ENCODE data around the gene GET3. TPM values are rescaled to one million over a fixed set of nuclear protein-coding genes. Genes with fewer than 3 reads are reported as not detected.

The GET3 gene
- 10 to 100 TPM; 30.7 to 50.0 TPM for total RNA-seq

DNA sequence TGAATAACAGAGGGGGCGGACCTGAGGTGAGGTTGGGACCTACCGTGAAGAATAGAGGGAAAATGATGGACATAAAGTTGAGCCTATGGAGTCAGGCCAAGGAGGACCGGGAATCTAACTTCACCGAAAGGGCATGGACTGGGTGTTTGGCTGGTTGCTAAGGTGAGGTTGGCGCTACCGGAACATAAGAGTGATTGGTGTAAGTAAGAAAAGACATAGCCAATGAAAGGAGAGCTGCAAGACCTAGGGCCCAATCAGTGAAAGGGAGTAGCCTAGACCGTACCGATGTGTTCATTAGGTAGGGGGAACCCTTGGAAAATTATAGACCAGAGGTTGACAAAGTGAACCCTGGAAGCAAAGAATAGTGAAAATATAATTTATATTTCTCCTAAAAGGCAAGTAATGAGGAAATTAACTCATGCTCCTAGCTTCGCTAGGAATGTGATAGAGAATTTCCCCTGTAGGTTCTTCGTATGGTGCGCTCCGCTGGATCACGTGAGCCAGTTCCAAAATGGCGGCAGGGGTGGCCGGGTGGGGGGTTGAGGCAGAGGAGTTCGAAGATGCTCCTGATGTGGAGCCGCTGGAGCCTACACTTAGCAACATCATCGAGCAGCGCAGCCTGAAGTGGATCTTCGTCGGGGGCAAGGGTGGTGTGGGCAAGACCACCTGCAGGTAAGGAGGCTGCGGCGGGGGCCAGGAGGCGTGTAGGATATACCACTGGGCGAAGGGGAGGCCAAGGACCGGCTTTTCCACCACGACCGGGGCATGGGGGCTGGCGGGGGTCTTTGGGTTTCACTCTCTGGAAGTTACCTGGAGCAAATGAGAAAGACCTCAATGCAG, at the start of gene GET3:
Gene GET3 (plus strand): TSS at position 503 of the 840 bp plus-strand sequence. CDS start 9 bp downstream, at position 512.
- Histone ChIP-seq H3K4me1 (ENCODE audit: control insufficient read depth in 1 of 2, low read depth in 2 of 2) (peaks cover 29 to 33% of the 10 kb centered on the region in 2 donors), H3K27me3 (replicated peaks; ENCODE audit: insufficient read depth) (no peaks in the 10 kb centered on the region), H3K4me3 (peak within 1 kb of the TSS; percentile 84), H3K27ac (peak within 1 kb of the TSS; percentile 81 to 97), H3K9me3 (no peaks in the 10 kb centered on the region), H3K36me3 (peaks cover 8% of the 10 kb centered on the region)
- DNase-seq (ENCODE audit: low spot score): peak; percentile 95
- peak; percentile 98 for ATAC-seq (ENCODE audit: insufficient number of reproducible peaks, low FRiP score, low read depth)
- TF ChIP-seq, protein P1, sequence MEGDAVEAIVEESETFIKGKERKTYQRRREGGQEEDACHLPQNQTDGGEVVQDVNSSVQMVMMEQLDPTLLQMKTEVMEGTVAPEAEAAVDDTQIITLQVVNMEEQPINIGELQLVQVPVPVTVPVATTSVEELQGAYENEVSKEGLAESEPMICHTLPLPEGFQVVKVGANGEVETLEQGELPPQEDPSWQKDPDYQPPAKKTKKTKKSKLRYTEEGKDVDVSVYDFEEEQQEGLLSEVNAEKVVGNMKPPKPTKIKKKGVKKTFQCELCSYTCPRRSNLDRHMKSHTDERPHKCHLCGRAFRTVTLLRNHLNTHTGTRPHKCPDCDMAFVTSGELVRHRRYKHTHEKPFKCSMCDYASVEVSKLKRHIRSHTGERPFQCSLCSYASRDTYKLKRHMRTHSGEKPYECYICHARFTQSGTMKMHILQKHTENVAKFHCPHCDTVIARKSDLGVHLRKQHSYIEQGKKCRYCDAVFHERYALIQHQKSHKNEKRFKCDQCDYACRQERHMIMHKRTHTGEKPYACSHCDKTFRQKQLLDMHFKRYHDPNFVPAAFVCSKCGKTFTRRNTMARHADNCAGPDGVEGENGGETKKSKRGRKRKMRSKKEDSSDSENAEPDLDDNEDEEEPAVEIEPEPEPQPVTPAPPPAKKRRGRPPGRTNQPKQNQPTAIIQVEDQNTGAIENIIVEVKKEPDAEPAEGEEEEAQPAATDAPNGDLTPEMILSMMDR (IDR thresholded peaks at IDR 0.05): peak; percentile 23

DNA sequence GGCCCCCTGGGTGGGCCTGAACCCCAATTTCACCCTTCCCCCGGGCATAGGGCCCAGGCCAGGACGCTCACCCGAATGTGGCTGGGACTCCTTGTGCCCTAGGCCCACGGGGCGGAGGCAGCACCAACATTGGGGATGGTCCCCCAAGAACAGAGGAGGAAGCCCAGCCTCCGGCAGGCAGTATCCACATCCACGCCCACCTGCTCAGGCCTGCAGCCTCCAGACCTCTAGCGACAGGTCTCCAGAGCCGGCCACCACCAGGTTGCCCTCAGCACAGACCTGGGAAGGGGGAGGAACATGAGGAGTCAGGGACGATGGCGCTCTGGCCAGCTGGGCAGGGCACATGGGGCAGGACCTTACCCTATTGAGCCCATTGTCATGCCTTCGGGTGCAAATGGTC, 48.3 kb upstream of the GET3 start:
- TF ChIP-seq, protein P1 (IDR thresholded peaks at IDR 0.05): no peak
- DNase-seq (ENCODE audit: low spot score) (no peak), ATAC-seq (ENCODE audit: insufficient number of reproducible peaks, low FRiP score, low read depth) (no peak)
- H3K4me1 ChIP-seq (ENCODE audit: control insufficient read depth in 1 of 2, low read depth in 2 of 2): no peaks in the 10 kb centered on the region
- H3K27ac ChIP-seq: no peak overlapping the region
- no peaks in the 10 kb centered on the region for H3K9me3 ChIP-seq
- H3K36me3 ChIP-seq: no peaks in the 10 kb centered on the region
- H3K27me3 ChIP-seq (replicated peaks; ENCODE audit: insufficient read depth): no peaks in the 10 kb centered on the region
- H3K4me3 ChIP-seq: no peak overlapping the region

DNA sequence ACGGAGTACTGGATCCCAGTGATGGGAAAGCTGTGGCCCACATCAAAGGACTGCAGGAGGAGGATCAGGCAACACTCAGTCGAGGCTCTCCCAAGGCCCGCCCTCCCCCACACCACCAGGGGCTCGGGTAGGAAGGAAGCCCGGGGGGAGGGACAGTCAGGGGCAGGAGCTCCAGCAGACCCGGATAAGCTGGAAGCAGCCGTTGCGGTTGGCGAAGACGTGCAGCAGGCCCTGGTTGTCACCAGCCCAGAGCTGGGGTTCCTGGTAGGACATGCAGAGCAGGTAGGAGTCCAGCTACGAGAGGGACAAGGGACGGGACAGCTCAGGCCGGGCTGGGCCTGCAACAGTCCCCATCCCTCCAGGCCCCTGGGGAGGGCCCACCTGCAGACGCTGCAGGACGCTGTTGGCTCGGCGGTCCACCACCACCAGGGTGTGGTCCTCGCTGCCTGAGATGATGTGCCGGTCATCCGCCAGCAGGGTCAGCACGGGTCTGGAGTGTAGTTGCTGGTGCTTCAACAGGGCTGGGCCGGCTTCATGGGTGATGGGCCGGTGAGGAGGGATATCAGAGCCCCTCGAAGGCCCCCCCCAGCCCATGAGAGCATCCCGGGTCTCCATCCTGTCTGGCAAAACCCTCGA, 47.6 kb upstream of the GET3 start:
- Histone ChIP-seq H3K4me3 (no peak overlapping the region), H3K27ac (no peak overlapping the region), H3K4me1 (ENCODE audit: control insufficient read depth in 1 of 2, low read depth in 2 of 2) (peaks cover 0 to under 1% of the 10 kb centered on the region in 2 donors), H3K27me3 (replicated peaks; ENCODE audit: insufficient read depth) (no peaks in the 10 kb centered on the region), H3K36me3 (no peaks in the 10 kb centered on the region), H3K9me3 (no peaks in the 10 kb centered on the region)
- DNase-seq (ENCODE audit: low spot score) (no peak), ATAC-seq (ENCODE audit: insufficient number of reproducible peaks, low FRiP score, low read depth) (no peak)
- TF ChIP-seq, protein P1 (IDR thresholded peaks at IDR 0.05): no peak

DNA sequence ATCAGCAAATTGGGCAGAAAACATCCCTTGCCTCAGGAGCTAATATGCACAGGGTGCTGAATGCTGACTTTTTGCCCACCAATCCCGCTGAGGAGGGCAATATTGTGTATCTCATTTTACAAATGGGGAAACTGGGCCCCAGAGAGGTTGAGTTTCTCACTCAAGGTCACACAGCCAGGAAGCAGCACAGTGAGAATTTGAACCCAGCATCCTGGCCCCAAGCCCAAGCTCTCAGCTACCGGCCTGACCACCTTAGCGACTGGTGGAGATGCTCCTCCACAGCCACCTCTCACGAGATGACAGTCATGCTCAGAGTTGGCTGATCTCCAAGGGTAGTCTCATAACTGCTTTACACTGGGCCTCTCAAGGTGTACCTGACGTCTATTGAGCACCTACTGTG, 44.3 kb upstream of the GET3 start:
- Histone ChIP-seq H3K4me3 (no peak overlapping the region), H3K27ac (no peak overlapping the region), H3K9me3 (no peaks in the 10 kb centered on the region), H3K4me1 (ENCODE audit: control insufficient read depth in 1 of 2, low read depth in 2 of 2) (peaks cover 10 to 18% of the 10 kb centered on the region in 2 donors), H3K27me3 (replicated peaks; ENCODE audit: insufficient read depth) (no peaks in the 10 kb centered on the region), H3K36me3 (no peaks in the 10 kb centered on the region)
- TF ChIP-seq, protein P1 (IDR thresholded peaks at IDR 0.05): no peak
- no peak for DNase-seq (ENCODE audit: low spot score)
- no peak for ATAC-seq (ENCODE audit: insufficient number of reproducible peaks, low FRiP score, low read depth)

DNA sequence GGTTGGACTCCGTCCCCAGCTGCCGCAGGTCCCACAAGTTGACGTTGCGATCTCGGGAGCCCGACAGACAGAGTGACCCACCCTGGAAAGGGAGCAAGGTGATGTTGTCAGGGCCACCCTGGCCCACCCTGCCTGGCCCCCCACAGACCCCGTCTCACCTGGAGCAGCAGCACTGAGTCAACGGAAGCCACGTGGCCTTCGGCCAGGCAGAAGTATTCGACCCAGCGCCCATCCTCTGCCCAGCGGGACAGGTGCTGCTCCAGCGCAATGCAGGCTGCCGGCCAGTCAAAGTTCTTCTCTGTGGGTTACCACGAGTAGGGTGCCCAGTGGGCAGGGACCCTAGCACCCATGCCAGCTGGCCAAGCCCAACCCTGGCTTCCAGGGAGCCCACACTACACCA, 42.7 kb upstream of the GET3 start:
- Histone ChIP-seq H3K27ac (no peak overlapping the region), H3K4me1 (ENCODE audit: control insufficient read depth in 1 of 2, low read depth in 2 of 2) (peaks cover 10 to 18% of the 10 kb centered on the region in 2 donors), H3K9me3 (no peaks in the 10 kb centered on the region), H3K27me3 (replicated peaks; ENCODE audit: insufficient read depth) (no peaks in the 10 kb centered on the region), H3K4me3 (no peak overlapping the region), H3K36me3 (no peaks in the 10 kb centered on the region)
- no peak for DNase-seq (ENCODE audit: low spot score)
- TF ChIP-seq, protein P1 (IDR thresholded peaks at IDR 0.05): no peak
- no peak for ATAC-seq (ENCODE audit: insufficient number of reproducible peaks, low FRiP score, low read depth)
